Spleen (tissue), 7 donors: ENCODE measurements around the gene H1-8.

Experiments
- CTCF ChIP-seq, 11 experiments: fragments of 200-600 bp in 7 of 11; fragments of 450-650 bp in 4 of 11; sonication (generic) in 4 of 11; IDR thresholded peaks in 8 of 11; conservative IDR thresholded peaks in 3 of 11; 1 replicate in 7 of 11; 2 replicates in 4 of 11; pipeline versions ENCODE4 v1.4.0 to v1.8.0; 2016 to 2021; ENCODE audit warnings: antibody characterized with exemption in 11 of 11, inconsistent platforms in 4 of 11, mild to moderate bottlenecking in 1 of 11
- POLR2A ChIP-seq, 3 donors: fragments of 450-650 bp; IDR thresholded peaks; one replicate each; pipeline ENCODE4 v1.5.1; 2017; ENCODE audit warnings: antibody characterized with exemption in 3 of 3, mild to moderate bottlenecking in 1 of 3
- POLR2AphosphoS5 ChIP-seq, 3 donors: sonication (generic); formaldehyde crosslinking; IDR thresholded peaks; one replicate each; pipeline ENCODE4 v1.5.1; 2017; ENCODE audit warnings: antibody characterized with exemption in 3 of 3
- donor health status: DM: no; HTN: no; CAD: no; lungs with moderate emphysema.
- donor health status: DM: no; HTN: no; CAD: no.
- donor health status: DM: no; HTN: no; CAD: no.

GRCh38 chr3:129555616-129556357 lies 12.8 kb downstream of the H1-8 start:
- no peak for TF ChIP-seq POLR2A (IDR thresholded peaks at IDR 0.05)
- no peak for TF ChIP-seq CTCF (IDR thresholded peaks at IDR 0.05 in 8 of 11, conservative IDR thresholded peaks at IDR 0.05 in 3 of 11)
- peak in 2 of 3 donors; percentile 23 to 57 for TF ChIP-seq POLR2AphosphoS5 (IDR thresholded peaks at IDR 0.05)
